OCI-LY7 (cell line): ENCODE data around the gene FCSK.

Experiments
- EZH2phosphoT487 ChIP-seq: fragments of 200-600 bp; sonication (generic); IDR thresholded peaks from 2 replicates; pipeline ENCODE4 v1.6.1; 2018; ENCODE audit warnings: low read depth, borderline replicate concordance, mild to moderate bottlenecking, mixed run types, antibody characterized with exemption, low read length, moderate library complexity, mixed read lengths
- TF ChIP-seq, protein P1 (sequence below): fragments of 200-600 bp; sonication (generic); conservative IDR thresholded peaks from 2 replicates; pipeline ENCODE4 v1.5.1; 2014; ENCODE audit warnings: mild to moderate bottlenecking, antibody characterized with exemption, low read length, moderate library complexity, mixed read lengths

DNA sequence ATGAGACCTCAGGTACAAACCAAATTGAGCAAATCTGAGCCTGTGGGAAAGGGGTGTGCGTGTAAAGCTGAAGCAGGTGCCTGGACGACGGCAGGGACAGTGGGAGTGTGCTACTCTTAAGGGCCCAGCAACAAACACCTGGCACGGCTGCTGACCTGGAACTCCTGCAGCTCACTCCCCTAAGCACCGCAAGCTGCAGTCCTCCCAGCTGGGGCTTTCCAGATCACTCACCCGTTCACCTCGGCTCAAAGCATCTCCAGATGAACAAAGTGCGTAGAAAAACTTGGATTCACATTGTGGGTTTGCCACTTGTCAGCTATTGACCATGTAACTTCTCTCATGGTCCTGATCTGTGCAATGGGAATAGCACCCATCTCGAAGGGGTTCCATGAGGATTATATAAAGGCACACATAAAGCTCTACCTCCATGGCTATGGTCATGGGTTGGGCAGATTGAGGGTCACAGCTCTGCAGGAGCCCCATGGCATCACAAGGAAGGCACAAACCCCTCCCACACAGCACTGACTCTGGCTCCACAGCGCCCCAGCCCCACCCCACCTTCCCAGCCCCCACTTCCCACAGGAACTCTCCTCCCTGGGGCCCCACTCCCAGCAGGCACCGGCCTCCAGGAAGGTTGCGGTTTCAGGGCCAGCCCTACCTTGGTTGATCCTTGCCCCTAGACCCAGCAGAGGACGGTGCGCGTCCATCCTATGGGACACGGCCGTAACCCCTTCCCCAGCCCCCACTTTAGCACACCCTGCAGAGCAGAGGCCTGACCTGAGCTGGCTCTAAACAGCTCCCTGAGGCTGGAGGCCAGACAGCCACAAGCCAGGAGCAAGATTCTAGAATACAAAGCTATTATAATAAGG, 37.4 kb upstream of the FCSK start:
- TF ChIP-seq, protein P1, sequence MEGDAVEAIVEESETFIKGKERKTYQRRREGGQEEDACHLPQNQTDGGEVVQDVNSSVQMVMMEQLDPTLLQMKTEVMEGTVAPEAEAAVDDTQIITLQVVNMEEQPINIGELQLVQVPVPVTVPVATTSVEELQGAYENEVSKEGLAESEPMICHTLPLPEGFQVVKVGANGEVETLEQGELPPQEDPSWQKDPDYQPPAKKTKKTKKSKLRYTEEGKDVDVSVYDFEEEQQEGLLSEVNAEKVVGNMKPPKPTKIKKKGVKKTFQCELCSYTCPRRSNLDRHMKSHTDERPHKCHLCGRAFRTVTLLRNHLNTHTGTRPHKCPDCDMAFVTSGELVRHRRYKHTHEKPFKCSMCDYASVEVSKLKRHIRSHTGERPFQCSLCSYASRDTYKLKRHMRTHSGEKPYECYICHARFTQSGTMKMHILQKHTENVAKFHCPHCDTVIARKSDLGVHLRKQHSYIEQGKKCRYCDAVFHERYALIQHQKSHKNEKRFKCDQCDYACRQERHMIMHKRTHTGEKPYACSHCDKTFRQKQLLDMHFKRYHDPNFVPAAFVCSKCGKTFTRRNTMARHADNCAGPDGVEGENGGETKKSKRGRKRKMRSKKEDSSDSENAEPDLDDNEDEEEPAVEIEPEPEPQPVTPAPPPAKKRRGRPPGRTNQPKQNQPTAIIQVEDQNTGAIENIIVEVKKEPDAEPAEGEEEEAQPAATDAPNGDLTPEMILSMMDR, result no peak
- no peak for TF ChIP-seq EZH2phosphoT487
